Measurements from ENCODE around the gene HIGD1A.

DNA sequence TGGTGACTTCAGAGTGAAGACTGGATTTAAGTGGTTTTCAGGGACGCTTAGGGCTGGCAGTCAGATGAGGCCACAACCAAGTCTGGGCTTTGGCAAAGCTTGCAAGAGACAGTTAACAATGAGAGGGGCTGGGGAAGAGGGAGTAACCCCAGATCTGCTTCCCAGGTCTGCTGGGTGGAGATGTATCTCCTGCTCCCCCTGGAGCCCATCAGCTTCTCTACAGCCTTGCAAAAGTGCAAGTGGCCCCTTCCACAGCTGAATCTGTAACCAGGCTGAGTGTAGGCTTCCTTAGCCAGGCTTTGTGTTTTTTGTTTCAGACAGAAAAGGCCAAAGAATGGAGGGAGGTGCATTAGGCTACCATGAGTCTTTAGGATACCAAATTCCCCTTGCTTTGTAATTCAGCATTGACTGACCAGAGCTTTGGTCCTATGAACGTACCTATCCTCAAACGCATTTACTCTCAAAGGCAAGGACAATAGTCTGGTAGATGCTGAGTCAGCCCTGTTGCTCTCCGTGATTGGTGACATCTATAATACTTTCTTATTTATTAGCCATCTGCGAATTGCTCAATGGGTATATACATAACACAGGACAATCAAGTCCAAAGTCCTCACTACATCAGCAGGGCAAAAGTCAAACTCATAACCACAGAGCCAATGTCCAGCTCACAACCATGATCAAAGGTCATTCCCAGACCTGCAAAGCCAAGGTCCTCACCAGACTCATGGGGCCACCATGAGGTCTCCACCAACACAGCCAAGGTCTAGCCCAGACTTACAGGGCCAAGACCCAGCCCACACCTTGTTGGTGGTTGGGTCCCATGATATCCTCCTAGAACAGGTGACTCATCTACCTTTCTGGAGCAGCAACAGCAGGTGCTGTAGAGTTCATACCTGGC is 48.4 kb downstream of the HIGD1A start:
- TF ChIP-seq, protein P1, sequence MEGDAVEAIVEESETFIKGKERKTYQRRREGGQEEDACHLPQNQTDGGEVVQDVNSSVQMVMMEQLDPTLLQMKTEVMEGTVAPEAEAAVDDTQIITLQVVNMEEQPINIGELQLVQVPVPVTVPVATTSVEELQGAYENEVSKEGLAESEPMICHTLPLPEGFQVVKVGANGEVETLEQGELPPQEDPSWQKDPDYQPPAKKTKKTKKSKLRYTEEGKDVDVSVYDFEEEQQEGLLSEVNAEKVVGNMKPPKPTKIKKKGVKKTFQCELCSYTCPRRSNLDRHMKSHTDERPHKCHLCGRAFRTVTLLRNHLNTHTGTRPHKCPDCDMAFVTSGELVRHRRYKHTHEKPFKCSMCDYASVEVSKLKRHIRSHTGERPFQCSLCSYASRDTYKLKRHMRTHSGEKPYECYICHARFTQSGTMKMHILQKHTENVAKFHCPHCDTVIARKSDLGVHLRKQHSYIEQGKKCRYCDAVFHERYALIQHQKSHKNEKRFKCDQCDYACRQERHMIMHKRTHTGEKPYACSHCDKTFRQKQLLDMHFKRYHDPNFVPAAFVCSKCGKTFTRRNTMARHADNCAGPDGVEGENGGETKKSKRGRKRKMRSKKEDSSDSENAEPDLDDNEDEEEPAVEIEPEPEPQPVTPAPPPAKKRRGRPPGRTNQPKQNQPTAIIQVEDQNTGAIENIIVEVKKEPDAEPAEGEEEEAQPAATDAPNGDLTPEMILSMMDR (IDR thresholded peaks at IDR 0.05) = peak in 3 of 6 experiments; percentile 13 to 29 (median 16)
- TF ChIP-seq POLR2A (IDR thresholded peaks at IDR 0.05) = no peak

Measured in Peyer's patch (tissue), 4 donors.